K562 (cell line): Measurements from ENCODE around the gene AKAP13. TPM values are rescaled to one million over a fixed set of nuclear protein-coding genes. Genes with fewer than 3 reads are reported as not detected.

ENCODE experiments used
- ATAC-seq: fragments of 200-7000 bp; cut with Tn5 transposase; 3 replicates; pipeline ENCODE4 v1.9.1; 2020; ENCODE audit warnings: moderate library complexity
- BruUV-seq: library from RNA; stranded (reverse); fragments of 400-500 nt; replicated peaks from 2 replicates; lab custom pipeline; 2021; lab: Mats Ljungman, UMichigan
- CTCF ChIA-PET: fragments of 300-600 bp; formaldehyde crosslinking; extraction: SDS; loops from one replicate; lab custom pipeline; 2021; ENCODE audit warnings: low intra/inter-chr PET ratio; lab: Yijun Ruan, JAX
- POLR2A ChIA-PET: fragments of 300-600, 350-650 bp; sonication (Branson Sonifier 250); formaldehyde crosslinking; extraction: SDS; loops from one replicate; lab custom pipeline; 2021; ENCODE audit warnings: antibody characterized with exemption, inconsistent platforms; lab: Yijun Ruan, JAX
- DNase-seq, 4 experiments: peaks; one replicate each; pipeline versions ENCODE4 v3.0.0 to v3.0.0-alpha.2; 2011 to 2018; ENCODE audit warnings: low spot score in 3 of 4, mixed read lengths in 3 of 4; ENCODE audit errors: extremely low read depth in 1 of 4
- FAIRE-seq: peaks from 2 replicates; lab custom pipeline; 2011; peaks lifted over from hg19 to GRCh38; lab: Jason Lieb, UNC
- H2AFZ ChIP-seq: 2 replicates; pipeline ENCODE4 v1.6.0; 2011; ENCODE audit warnings: low read depth, low read length, control low read depth, inconsistent platforms
- H3K27ac ChIP-seq: fragments of 200-600 bp; 3 replicates; pipeline ENCODE4 v1.8.0; 2011; ENCODE audit warnings: low read depth, mild to moderate bottlenecking, control low read depth, inconsistent platforms, low read length, moderate library complexity, mixed read lengths; ENCODE audit errors: extremely low read depth
- H3K27me3 ChIP-seq, 2 experiments: fragments of 300-600 bp in 1 of 2; 2 replicates in 1 of 2; 3 replicates in 1 of 2; pipeline versions ENCODE4 v1.6.0 to v1.8.0; 2011; ENCODE audit warnings: inconsistent platforms in 2 of 2, low read length in 2 of 2, mild to moderate bottlenecking in 1 of 2, mixed read lengths in 1 of 2, moderate library complexity in 1 of 2; ENCODE audit not compliant: control insufficient read depth in 2 of 2, insufficient read depth in 2 of 2
- H3K36me3 ChIP-seq: fragments of 300-600 bp; 3 replicates; pipeline ENCODE4 v1.8.0; 2011; ENCODE audit warnings: mild to moderate bottlenecking, low read length, inconsistent platforms; ENCODE audit not compliant: control insufficient read depth, insufficient read depth
- H3K4me1 ChIP-seq, 2 experiments: fragments of 200-600 bp in 1 of 2; replicated peaks in 1 of 2; 2 replicates in 1 of 2; 3 replicates in 1 of 2; pipeline versions ENCODE4 v1.5.1 to v1.8.0; 2011; ENCODE audit warnings: inconsistent platforms in 2 of 2, low read length in 2 of 2, mild to moderate bottlenecking in 1 of 2, mixed read lengths in 1 of 2, moderate library complexity in 1 of 2; ENCODE audit not compliant: control insufficient read depth in 2 of 2, insufficient read depth in 2 of 2
- H3K4me2 ChIP-seq: 2 replicates; pipeline ENCODE4 v1.6.1; 2011; ENCODE audit warnings: low read length, control low read depth, inconsistent platforms, mixed read lengths; ENCODE audit not compliant: insufficient read depth
- H3K4me3 ChIP-seq: fragments of 200-600 bp; sonication (generic), shearing (Covaris generic); 2 replicates; pipeline ENCODE4 v1.5.1; 2016; ENCODE audit warnings: control low read depth, inconsistent platforms
- H3K79me2 ChIP-seq: fragments of 200-600 bp; 3 replicates; pipeline ENCODE4 v1.8.0; 2011; ENCODE audit warnings: low read length, inconsistent platforms; ENCODE audit not compliant: control insufficient read depth, insufficient read depth
- H3K9ac ChIP-seq, 2 experiments: 2 replicates each; pipeline versions ENCODE4 v1.6.0 to v1.6.1; 2011; ENCODE audit warnings: low read depth in 2 of 2, low read length in 2 of 2, control low read depth in 1 of 2, inconsistent platforms in 1 of 2, mild to moderate bottlenecking in 1 of 2, mixed read lengths in 1 of 2; ENCODE audit not compliant: insufficient read depth in 1 of 2
- H3K9me1 ChIP-seq: one replicate; pipeline ENCODE4 v1.6.0; 2011; ENCODE audit warnings: inconsistent platforms, mild to moderate bottlenecking, low read length, moderate library complexity; ENCODE audit not compliant: control insufficient read depth, insufficient read depth
- H3K9me3 ChIP-seq: replicated peaks from 2 replicates; pipeline ENCODE4 v1.5.1; 2011; ENCODE audit warnings: low read depth, low read length, inconsistent platforms; ENCODE audit not compliant: control insufficient read depth, insufficient read depth
- H4K20me1 ChIP-seq: replicated peaks from 2 replicates; pipeline ENCODE4 v1.6.1; 2011; ENCODE audit warnings: low read length, inconsistent platforms, mixed read lengths; ENCODE audit not compliant: control insufficient read depth, insufficient read depth
- BRF1 ChIP-seq: IDR thresholded peaks from 3 replicates; pipeline ENCODE4 v1.6.1; 2011; ENCODE audit warnings: borderline replicate concordance, mild to moderate bottlenecking; ENCODE audit not compliant: insufficient read length; ENCODE audit errors: extremely low read depth
- C11orf30 ChIP-seq: fragments of 450-650 bp; IDR thresholded peaks from 2 replicates; pipeline ENCODE4 v1.6.1; 2016; ENCODE audit warnings: low read depth, mild to moderate bottlenecking
- FIP1L1 ChIP-seq: fragments of 200-400 bp; formaldehyde crosslinking; IDR thresholded peaks from 2 replicates; pipeline ENCODE4 v1.6.1; 2018; ENCODE audit warnings: mild to moderate bottlenecking, low read depth, low read length; ENCODE audit not compliant: poor library complexity, severe bottlenecking
- MTA2 ChIP-seq: fragments of 450-650 bp; IDR thresholded peaks from 2 replicates; pipeline ENCODE4 v1.6.1; 2016; ENCODE audit warnings: low read depth
- MYBL2 ChIP-seq, 2 experiments: fragments of 450-650 bp in 1 of 2; sonication (generic) in 1 of 2; formaldehyde crosslinking in 1 of 2; IDR thresholded peaks; 2 replicates each; pipeline versions ENCODE4 v1.6.1 to v1.8.1; 2017 to 2022; ENCODE audit warnings: borderline replicate concordance in 1 of 2, inconsistent platforms in 1 of 2, low read depth in 1 of 2, mild to moderate bottlenecking in 1 of 2, missing genetic modification reagents in 1 of 2, moderate library complexity in 1 of 2
- NCOA6 ChIP-seq: fragments of 450-650 bp; IDR thresholded peaks from 2 replicates; pipeline ENCODE4 v1.6.1; 2017; ENCODE audit warnings: mild to moderate bottlenecking
- NR2F6 ChIP-seq: fragments of 450-650 bp; formaldehyde crosslinking; IDR thresholded peaks from 2 replicates; pipeline ENCODE4 v1.4.0; 2020; ENCODE audit warnings: mild to moderate bottlenecking
- SREBF2 ChIP-seq: sonication (generic); formaldehyde crosslinking; IDR thresholded peaks from 2 replicates; pipeline ENCODE4 v1.4.0; 2020; ENCODE audit warnings: mild to moderate bottlenecking, missing genetic modification reagents
- STAT5B ChIP-seq: fragments of 250-450 bp; sonication (Bioruptor Pico); IDR thresholded peaks from 2 replicates; pipeline ENCODE4 v1.8.0; 2021; ENCODE audit warnings: mild to moderate bottlenecking, inconsistent platforms
- XRCC4 ChIP-seq: IDR thresholded peaks from one replicate; pipeline ENCODE4 v1.6.1; 2011; ENCODE audit not compliant: insufficient read depth, insufficient read length; ENCODE audit errors: extremely low read depth
- ZHX1 ChIP-seq: fragments of 150-350 bp; conservative IDR thresholded peaks from 2 replicates; pipeline ENCODE4 v1.6.1; 2014; ENCODE audit warnings: low read length
- ZNF586 ChIP-seq: fragments of 450-650 bp; formaldehyde crosslinking; conservative IDR thresholded peaks from 2 replicates; pipeline ENCODE4 v1.4.0; 2020; ENCODE audit warnings: mild to moderate bottlenecking, moderate library complexity
- WGBS: fragments of 100-300 bp; shearing (Covaris generic); methylation state at CpG from one replicate; pipeline ENCODE4 v1.1.6; 2016; ENCODE audit warnings: low coverage, mixed read lengths; ENCODE audit not compliant: insufficient coverage; ENCODE audit errors: missing lambda C conversion rate; 5-methylcytosine and 5-hydroxymethylcytosine counted together
- in situ Hi-C: fragments of 300-500 bp; cut with MboI; formaldehyde crosslinking; loops from 4 replicates; pipeline ENCODE4 v1.15.0; 2018; ENCODE audit warnings: inconsistent platforms, mixed read lengths
- intact Hi-C: fragments of 100-400 bp; cut with micrococcal nuclease; formaldehyde crosslinking; loops from 2 replicates; pipeline ENCODE4 v1.14.2; 2022
- polyA plus RNA-seq, 8 experiments: library from polyadenylated mRNA; depleted of rRNA in 4 of 8; stranded (reverse) in 5 of 8; unstranded in 3 of 8; fragments of >200 nt; fragmentation: Nextera tagmentation in 2 of 8; fragmentation: Illumina TruSeq in 1 of 8; extraction: Ambion mirVana in 2 of 8; extraction: Trizol in 1 of 8; gene quantifications; 2 replicates each; pipeline versions ENCODE4 v1.2.1 to v1.2.3, GENCODE V29; 2011 to 2014; ENCODE audit warnings: inconsistent platforms in 1 of 8, missing spikeins in 1 of 8
- total RNA-seq, 7 experiments: library from RNA; depleted of rRNA in 6 of 7; stranded (reverse); fragments of >200 nt in 6 of 7; fragmentation: Illumina TruSeq in 2 of 7; extraction: Trizol in 2 of 7; gene quantifications; 2 replicates each; pipeline versions ENCODE4 v1.2.1 to v1.2.3, GENCODE V29; 2011 to 2021; ENCODE audit warnings: low replicate concordance in 1 of 7
- TF ChIP-seq, protein P1 (sequence below): fragments of 450-650 bp; IDR thresholded peaks from 2 replicates; pipeline ENCODE4 v1.6.1; 2016
- TF ChIP-seq, protein P2 (sequence below): fragments of 250-450 bp; sonication (Bioruptor Pico); IDR thresholded peaks from 2 replicates; pipeline ENCODE4 v1.4.0; 2020; ENCODE audit warnings: mild to moderate bottlenecking, moderate library complexity

The AKAP13 gene
- total and polyA plus RNA-seq, 9 of the 15 experiments (the other 6 are each of a cell fraction or from before 2014, with no cell fraction given) = 0.03 to 1.7 (median 0.42) TPM

DNA sequence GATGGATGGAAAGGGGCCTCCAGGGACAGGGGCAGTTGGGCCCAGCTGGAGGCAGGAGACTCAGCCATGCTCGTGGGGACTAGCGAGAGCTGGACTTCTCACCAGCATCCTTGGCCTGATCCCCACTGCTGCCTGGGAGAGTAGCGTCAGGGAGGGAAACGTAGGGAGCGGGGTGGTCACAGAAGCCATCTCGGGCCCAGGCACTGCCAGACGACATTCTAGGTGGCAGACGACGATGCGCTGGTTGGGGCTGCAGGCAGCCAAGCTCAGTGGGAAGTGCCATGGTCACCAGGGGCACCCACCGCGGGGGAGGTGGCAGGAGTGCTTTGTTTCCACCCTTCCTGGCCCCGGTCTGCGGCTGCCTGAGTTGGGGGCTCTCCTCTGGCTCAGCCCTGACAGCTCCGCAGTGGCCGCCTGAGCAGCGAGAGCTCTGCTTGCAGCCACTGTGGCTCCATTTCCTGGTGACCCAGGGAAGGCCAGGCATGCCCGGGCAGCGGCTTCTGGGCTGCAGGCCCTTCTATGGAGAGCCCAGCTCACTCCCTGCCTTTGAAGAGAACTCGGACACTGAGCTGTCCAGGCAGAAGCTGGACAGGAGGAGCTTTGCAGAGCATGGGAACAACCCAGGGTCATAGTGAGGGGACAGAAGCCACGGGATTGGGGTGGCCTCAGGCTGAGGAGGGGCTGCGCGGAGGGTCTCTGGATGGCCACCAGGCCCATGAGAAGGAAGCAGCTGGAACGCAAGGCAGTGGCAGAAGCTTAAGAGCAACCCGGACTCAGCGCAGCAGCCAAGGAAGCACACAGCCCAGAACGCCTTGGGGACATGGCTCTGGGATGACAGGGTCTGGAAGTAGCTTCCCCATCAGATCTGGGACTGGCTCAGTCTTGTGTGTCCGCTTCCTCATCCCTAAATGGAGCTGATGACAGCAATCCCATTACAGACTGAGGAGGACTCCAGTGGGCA is 383.6 kb downstream of the AKAP13 start:
- no peak for FAIRE-seq
- H3K9ac ChIP-seq = no peak overlapping the region
- peaks cover 3% of the 10 kb centered on the region for H3K9me1 ChIP-seq
- H2AFZ ChIP-seq = no peak overlapping the region
- in situ Hi-C loops (no loop called here), intact Hi-C loops (no loop called here)
- ChIA-PET CTCF (no interaction called here), POLR2A (interaction anchor here (0.6 kb wide), 1 partner anchor 50 kb away, joined by 3 read pairs; no protein-coding TSS in a partner anchor)
- DNase-seq = no peak
- H3K79me2 ChIP-seq = no peaks in the 10 kb centered on the region
- no peaks in the 10 kb centered on the region; the same call in 1 of the 2 replicates for H4K20me1 ChIP-seq
- BruUV-seq = no TSS peak
- no peaks in the 10 kb centered on the region for H3K9me3 ChIP-seq
- H3K4me2 ChIP-seq = no peak overlapping the region
- WGBS = under 1% methylated on average over 28 of the region's 28 CpGs
- peaks cover 2 to 59% of the 10 kb centered on the region in 2 experiments; a peak in 3 of 5 replicates for H3K27me3 ChIP-seq
- H3K4me1 ChIP-seq = peaks cover 0 to 2% of the 10 kb centered on the region in 2 experiments; a peak in 1 of 5 replicates
- no peaks in the 10 kb centered on the region for H3K36me3 ChIP-seq
- ATAC-seq = no peak
- no peak overlapping the region for H3K27ac ChIP-seq
- no peak overlapping the region for H3K4me3 ChIP-seq
- TF ChIP-seq, protein P1, sequence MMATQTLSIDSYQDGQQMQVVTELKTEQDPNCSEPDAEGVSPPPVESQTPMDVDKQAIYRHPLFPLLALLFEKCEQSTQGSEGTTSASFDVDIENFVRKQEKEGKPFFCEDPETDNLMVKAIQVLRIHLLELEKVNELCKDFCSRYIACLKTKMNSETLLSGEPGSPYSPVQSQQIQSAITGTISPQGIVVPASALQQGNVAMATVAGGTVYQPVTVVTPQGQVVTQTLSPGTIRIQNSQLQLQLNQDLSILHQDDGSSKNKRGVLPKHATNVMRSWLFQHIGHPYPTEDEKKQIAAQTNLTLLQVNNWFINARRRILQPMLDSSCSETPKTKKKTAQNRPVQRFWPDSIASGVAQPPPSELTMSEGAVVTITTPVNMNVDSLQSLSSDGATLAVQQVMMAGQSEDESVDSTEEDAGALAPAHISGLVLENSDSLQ = no peak
- TF ChIP-seq XRCC4 (no peak), ZNF586 (CRISPR knock-in tag) (no peak), STAT5B (CRISPR knock-in tag) (no peak), NCOA6 (no peak), C11orf30 (no peak), MYBL2 (IDR thresholded peaks at IDR 0.05; ENCODE audit: low read depth) (no peak), MYBL2 (CRISPR knock-in tag; IDR thresholded peaks at IDR 0.05; ENCODE audit: borderline replicate concordance) (no peak), FIP1L1 (no peak), BRF1 (no peak), NR2F6 (CRISPR knock-in tag) (no peak), ZHX1 (no peak), MTA2 (no peak), SREBF2 (CRISPR knock-in tag) (no peak)
- TF ChIP-seq, protein P2, sequence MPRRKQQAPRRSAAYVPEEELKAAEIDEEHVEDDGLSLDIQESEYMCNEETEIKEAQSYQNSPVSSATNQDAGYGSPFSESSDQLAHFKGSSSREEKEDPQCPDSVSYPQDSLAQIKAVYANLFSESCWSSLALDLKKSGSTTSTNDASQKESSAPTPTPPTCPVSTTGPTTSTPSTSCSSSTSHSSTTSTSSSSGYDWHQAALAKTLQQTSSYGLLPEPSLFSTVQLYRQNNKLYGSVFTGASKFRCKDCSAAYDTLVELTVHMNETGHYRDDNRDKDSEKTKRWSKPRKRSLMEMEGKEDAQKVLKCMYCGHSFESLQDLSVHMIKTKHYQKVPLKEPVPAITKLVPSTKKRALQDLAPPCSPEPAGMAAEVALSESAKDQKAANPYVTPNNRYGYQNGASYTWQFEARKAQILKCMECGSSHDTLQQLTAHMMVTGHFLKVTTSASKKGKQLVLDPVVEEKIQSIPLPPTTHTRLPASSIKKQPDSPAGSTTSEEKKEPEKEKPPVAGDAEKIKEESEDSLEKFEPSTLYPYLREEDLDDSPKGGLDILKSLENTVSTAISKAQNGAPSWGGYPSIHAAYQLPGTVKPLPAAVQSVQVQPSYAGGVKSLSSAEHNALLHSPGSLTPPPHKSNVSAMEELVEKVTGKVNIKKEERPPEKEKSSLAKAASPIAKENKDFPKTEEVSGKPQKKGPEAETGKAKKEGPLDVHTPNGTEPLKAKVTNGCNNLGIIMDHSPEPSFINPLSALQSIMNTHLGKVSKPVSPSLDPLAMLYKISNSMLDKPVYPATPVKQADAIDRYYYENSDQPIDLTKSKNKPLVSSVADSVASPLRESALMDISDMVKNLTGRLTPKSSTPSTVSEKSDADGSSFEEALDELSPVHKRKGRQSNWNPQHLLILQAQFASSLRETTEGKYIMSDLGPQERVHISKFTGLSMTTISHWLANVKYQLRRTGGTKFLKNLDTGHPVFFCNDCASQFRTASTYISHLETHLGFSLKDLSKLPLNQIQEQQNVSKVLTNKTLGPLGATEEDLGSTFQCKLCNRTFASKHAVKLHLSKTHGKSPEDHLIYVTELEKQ (CRISPR knock-in tag) = no peak
